ENCODE measurements around the gene KCNQ1OT1.

Gene KCNQ1OT1

DNA sequence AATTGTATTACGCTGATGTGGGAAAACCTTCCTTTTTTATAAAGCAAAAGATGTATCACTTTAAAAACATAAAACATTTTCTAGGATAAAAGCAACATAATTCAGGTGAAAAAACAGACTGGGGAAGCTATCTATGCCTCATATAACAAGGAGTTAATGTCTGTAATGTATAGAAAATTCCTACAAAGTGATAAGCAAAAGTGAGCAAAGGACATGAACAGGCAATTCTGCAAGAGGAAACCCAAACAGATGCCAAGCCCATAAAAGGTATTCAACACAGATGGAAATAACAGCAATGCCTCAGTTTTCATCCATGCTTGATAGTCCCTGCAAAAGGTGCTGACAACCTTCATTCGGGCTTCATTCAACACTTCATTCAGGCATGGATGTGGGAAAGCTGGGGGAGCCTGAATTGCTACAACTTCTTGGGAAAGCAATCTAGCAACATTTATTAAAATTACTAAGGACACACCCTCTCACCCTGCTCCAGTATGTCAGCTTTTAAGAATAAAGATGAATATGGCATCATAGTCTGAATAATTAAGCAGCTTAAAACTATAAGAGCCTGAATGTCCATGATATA, 39.3 kb downstream of the KCNQ1OT1 start:
- Histone ChIP-seq H3K36me3 (replicated peaks; ENCODE audit: low read depth, low read length) (peaks cover 18% of the 10 kb centered on the region), H3K79me2 (ENCODE audit: low read length) (no peaks in the 10 kb centered on the region), H2AFZ (ENCODE audit: low read depth, low read length) (no peak overlapping the region), H3K27me3 (ENCODE audit: low read depth, low read length) (no peaks in the 10 kb centered on the region), H3K27ac (ENCODE audit: low read length) (no peak overlapping the region), H3K4me1 (ENCODE audit: low read length) (no peaks in the 10 kb centered on the region), H3K4me2 (ENCODE audit: low read length) (no peak overlapping the region), H3K9me3 (ENCODE audit: insufficient read depth, low read length) (peaks cover 11% of the 10 kb centered on the region; the same call in 1 of the 2 replicates), H4K20me1 (ENCODE audit: insufficient read depth, low read length) (no peaks in the 10 kb centered on the region), H3K4me3 (ENCODE audit: low read length) (no peak overlapping the region), H3K9ac (ENCODE audit: low read length) (no peak overlapping the region)
- no peak for TF ChIP-seq EZH2phosphoT487 (IDR thresholded peaks at IDR 0.05; ENCODE audit: low read depth)
- TF ChIP-seq, protein P1, sequence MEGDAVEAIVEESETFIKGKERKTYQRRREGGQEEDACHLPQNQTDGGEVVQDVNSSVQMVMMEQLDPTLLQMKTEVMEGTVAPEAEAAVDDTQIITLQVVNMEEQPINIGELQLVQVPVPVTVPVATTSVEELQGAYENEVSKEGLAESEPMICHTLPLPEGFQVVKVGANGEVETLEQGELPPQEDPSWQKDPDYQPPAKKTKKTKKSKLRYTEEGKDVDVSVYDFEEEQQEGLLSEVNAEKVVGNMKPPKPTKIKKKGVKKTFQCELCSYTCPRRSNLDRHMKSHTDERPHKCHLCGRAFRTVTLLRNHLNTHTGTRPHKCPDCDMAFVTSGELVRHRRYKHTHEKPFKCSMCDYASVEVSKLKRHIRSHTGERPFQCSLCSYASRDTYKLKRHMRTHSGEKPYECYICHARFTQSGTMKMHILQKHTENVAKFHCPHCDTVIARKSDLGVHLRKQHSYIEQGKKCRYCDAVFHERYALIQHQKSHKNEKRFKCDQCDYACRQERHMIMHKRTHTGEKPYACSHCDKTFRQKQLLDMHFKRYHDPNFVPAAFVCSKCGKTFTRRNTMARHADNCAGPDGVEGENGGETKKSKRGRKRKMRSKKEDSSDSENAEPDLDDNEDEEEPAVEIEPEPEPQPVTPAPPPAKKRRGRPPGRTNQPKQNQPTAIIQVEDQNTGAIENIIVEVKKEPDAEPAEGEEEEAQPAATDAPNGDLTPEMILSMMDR (IDR thresholded peaks at IDR 0.05; ENCODE audit: low read depth, low read length) = no peak

DNA sequence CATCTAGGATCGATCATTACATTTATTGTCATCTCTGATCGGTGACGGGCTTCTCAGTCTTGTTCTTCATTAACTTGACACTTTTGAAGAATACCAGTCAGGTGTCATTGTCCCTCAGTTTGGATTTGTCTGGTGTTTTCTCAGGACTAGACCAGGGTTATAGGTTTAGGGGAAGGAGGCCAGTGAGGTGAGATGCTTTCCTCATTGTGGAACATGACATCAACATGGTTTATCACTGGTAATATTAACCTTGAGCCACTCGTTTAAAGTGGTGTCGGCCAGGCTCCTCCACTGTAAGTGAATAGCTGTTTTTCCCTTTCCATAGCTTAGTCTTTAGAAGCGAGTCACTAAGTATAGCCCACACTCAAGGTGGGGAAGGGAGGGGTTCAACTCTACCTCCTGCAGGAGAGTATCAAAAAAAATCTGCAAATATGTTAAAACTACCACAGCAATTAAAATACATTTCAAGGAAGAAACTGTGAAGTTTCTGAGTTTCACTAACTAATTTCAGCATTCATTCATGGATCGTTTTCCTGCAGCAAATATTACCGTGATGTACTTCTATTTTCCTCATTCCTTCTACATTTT, 42.0 kb downstream of the KCNQ1OT1 start:
- no peak for TF ChIP-seq EZH2phosphoT487 (IDR thresholded peaks at IDR 0.05; ENCODE audit: low read depth)
- TF ChIP-seq, protein P1 (IDR thresholded peaks at IDR 0.05; ENCODE audit: low read depth, low read length) = no peak
- Histone ChIP-seq H2AFZ (ENCODE audit: low read depth, low read length) (no peak overlapping the region), H3K27ac (ENCODE audit: low read length) (no peak overlapping the region), H3K9me3 (ENCODE audit: insufficient read depth, low read length) (peaks cover 11% of the 10 kb centered on the region), H3K36me3 (replicated peaks; ENCODE audit: low read depth, low read length) (peaks cover 5% of the 10 kb centered on the region), H3K9ac (ENCODE audit: low read length) (no peak overlapping the region), H4K20me1 (ENCODE audit: insufficient read depth, low read length) (no peaks in the 10 kb centered on the region), H3K4me2 (ENCODE audit: low read length) (no peak overlapping the region), H3K79me2 (ENCODE audit: low read length) (no peaks in the 10 kb centered on the region), H3K4me3 (ENCODE audit: low read length) (no peak overlapping the region), H3K4me1 (ENCODE audit: low read length) (no peaks in the 10 kb centered on the region), H3K27me3 (ENCODE audit: low read depth, low read length) (no peaks in the 10 kb centered on the region)

DNA sequence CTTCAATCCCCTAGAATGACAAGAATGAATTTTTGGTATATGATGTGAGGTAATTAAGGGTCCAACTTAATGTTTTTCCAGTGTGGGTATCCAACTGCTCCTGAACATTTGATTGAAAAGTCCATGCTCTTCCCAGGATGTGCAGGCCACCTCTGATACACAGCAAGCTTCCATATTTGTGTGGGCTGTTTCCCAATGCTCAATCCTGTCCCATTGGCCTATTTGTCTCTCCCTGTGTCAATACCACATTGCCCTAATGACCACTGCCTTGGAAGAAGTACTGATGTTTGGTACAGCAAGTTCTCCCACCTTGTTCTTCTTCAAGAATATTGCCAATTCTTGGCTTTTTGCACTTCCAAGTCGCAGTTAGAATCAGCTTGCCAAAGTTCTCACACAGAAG, 42.9 kb downstream of the KCNQ1OT1 start:
- H3K9ac ChIP-seq (ENCODE audit: low read length) = no peak overlapping the region
- TF ChIP-seq EZH2phosphoT487 (IDR thresholded peaks at IDR 0.05; ENCODE audit: low read depth) = no peak
- TF ChIP-seq, protein P1 (IDR thresholded peaks at IDR 0.05; ENCODE audit: low read depth, low read length) = no peak
- no peak overlapping the region for H2AFZ ChIP-seq (ENCODE audit: low read depth, low read length)
- peaks cover 16% of the 10 kb centered on the region for H3K9me3 ChIP-seq (ENCODE audit: insufficient read depth, low read length)
- no peak overlapping the region for H3K27ac ChIP-seq (ENCODE audit: low read length)
- no peak overlapping the region for H3K4me2 ChIP-seq (ENCODE audit: low read length)
- no peak overlapping the region for H3K4me3 ChIP-seq (ENCODE audit: low read length)
- peaks cover 4% of the 10 kb centered on the region for H3K36me3 ChIP-seq (replicated peaks; ENCODE audit: low read depth, low read length)
- no peaks in the 10 kb centered on the region for H3K79me2 ChIP-seq (ENCODE audit: low read length)
- H3K4me1 ChIP-seq (ENCODE audit: low read length) = no peaks in the 10 kb centered on the region
- no peaks in the 10 kb centered on the region for H3K27me3 ChIP-seq (ENCODE audit: low read depth, low read length)
- H4K20me1 ChIP-seq (ENCODE audit: insufficient read depth, low read length) = no peaks in the 10 kb centered on the region

DNA sequence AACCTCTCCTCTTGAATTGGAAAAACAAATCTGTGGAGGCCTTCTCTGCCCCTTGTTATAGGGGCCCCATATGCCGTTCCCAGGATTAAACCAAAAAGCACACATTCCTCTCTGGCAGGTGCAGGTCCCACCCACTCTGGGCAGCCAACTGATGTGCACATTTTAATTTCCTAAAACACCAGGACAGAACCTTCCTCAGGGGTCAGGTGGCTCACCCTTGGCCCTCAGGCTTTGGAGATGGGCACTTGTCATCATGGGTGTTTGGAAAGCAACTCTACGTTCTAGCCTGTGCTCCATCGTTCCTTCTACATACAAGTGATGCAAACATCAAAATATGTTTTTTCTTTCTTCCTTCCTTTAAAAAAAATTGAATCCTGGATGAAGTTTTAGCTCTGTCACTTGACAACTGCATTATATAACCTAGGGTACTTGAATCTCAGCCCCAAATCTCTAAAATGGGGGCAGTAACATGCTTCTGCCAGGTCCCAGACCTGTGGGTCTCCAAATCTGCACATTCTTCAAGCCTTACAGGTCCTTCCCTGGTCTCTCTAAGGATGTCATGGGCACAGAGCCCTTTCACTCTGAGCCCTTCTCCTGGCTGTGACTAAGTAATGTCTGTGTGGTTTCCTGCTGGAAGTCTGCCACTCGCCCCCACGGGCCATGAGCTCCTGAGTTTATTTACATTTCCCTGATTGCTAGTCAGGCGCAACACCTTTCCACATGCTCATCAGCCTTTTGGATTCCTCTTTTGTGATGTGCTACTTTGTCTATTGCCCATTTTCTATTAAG, 43.8 kb downstream of the KCNQ1OT1 start:
- H2AFZ ChIP-seq (ENCODE audit: low read depth, low read length) = no peak overlapping the region
- H3K4me2 ChIP-seq (ENCODE audit: low read length) = no peak overlapping the region
- no peak overlapping the region for H3K9ac ChIP-seq (ENCODE audit: low read length)
- no peaks in the 10 kb centered on the region for H3K79me2 ChIP-seq (ENCODE audit: low read length)
- no peak overlapping the region for H3K27ac ChIP-seq (ENCODE audit: low read length)
- TF ChIP-seq EZH2phosphoT487 (IDR thresholded peaks at IDR 0.05; ENCODE audit: low read depth) = no peak
- TF ChIP-seq, protein P1 (IDR thresholded peaks at IDR 0.05; ENCODE audit: low read depth, low read length) = no peak
- no peaks in the 10 kb centered on the region for H3K27me3 ChIP-seq (ENCODE audit: low read depth, low read length)
- no peak overlapping the region for H3K4me3 ChIP-seq (ENCODE audit: low read length)
- no peaks in the 10 kb centered on the region for H4K20me1 ChIP-seq (ENCODE audit: insufficient read depth, low read length)
- H3K4me1 ChIP-seq (ENCODE audit: low read length) = no peaks in the 10 kb centered on the region
- H3K9me3 ChIP-seq (ENCODE audit: insufficient read depth, low read length) = peaks cover 24% of the 10 kb centered on the region
- H3K36me3 ChIP-seq (replicated peaks; ENCODE audit: low read depth, low read length) = peaks cover 4% of the 10 kb centered on the region

All from OCI-LY3 (cell line).